ENCODE measurements around the gene CACNA2D3.

DNA sequence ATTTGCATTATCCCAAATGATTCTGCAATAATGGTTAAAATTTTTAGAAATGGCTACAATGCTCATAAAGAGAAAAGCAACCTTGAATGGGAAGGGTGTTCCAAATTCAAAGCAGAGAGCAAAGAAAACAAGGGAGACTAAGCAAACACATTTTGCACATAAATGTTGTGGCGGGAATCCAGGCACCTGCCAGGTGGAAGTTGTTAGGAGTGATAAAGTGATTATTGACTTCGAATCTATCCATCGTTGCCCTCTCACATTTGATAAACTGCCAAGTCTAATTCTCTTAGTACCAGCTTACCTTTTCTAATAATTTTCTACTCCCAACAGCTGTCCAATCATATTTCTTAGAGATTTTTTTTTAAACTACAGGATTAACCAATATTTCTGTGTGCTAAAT, 244.5 kb downstream of the CACNA2D3 start:
- TF ChIP-seq EZH2 (IDR thresholded peaks at IDR 0.05; ENCODE audit: insufficient read depth, poor library complexity, severe bottlenecking) (no peak), EZH2phosphoT487 (IDR thresholded peaks at IDR 0.05; ENCODE audit: insufficient read depth, low read depth) (no peak)
